K562 (cell line): ENCODE data around the gene ABHD10. TPM values are rescaled to one million over a fixed set of nuclear protein-coding genes. Genes with fewer than 3 reads are reported as not detected.

Experiments
- ATAC-seq: fragments of 200-7000 bp; cut with Tn5 transposase; 3 replicates; pipeline ENCODE4 v1.9.1; 2020; ENCODE audit warnings: moderate library complexity
- BruUV-seq: library from RNA; stranded (reverse); fragments of 400-500 nt; replicated peaks from 2 replicates; lab custom pipeline; 2021; lab: Mats Ljungman, UMichigan
- CTCF ChIA-PET: fragments of 300-600 bp; formaldehyde crosslinking; extraction: SDS; loops from one replicate; lab custom pipeline; 2021; ENCODE audit warnings: low intra/inter-chr PET ratio; lab: Yijun Ruan, JAX
- POLR2A ChIA-PET: fragments of 300-600, 350-650 bp; sonication (Branson Sonifier 250); formaldehyde crosslinking; extraction: SDS; loops from one replicate; lab custom pipeline; 2021; ENCODE audit warnings: antibody characterized with exemption, inconsistent platforms; lab: Yijun Ruan, JAX
- DNase-seq, 4 experiments: peaks; one replicate each; pipeline versions ENCODE4 v3.0.0 to v3.0.0-alpha.2; 2011 to 2018; ENCODE audit warnings: low spot score in 3 of 4, mixed read lengths in 3 of 4; ENCODE audit errors: extremely low read depth in 1 of 4
- FAIRE-seq: peaks from 2 replicates; lab custom pipeline; 2011; peaks lifted over from hg19 to GRCh38; lab: Jason Lieb, UNC
- H2AFZ ChIP-seq: 2 replicates; pipeline ENCODE4 v1.6.0; 2011; ENCODE audit warnings: low read depth, low read length, control low read depth, inconsistent platforms
- H3K27ac ChIP-seq: fragments of 200-600 bp; 3 replicates; pipeline ENCODE4 v1.8.0; 2011; ENCODE audit warnings: low read depth, mild to moderate bottlenecking, control low read depth, inconsistent platforms, low read length, moderate library complexity, mixed read lengths; ENCODE audit errors: extremely low read depth
- H3K27me3 ChIP-seq, 2 experiments: fragments of 300-600 bp in 1 of 2; 2 replicates in 1 of 2; 3 replicates in 1 of 2; pipeline versions ENCODE4 v1.6.0 to v1.8.0; 2011; ENCODE audit warnings: inconsistent platforms in 2 of 2, low read length in 2 of 2, mild to moderate bottlenecking in 1 of 2, mixed read lengths in 1 of 2, moderate library complexity in 1 of 2; ENCODE audit not compliant: control insufficient read depth in 2 of 2, insufficient read depth in 2 of 2
- H3K36me3 ChIP-seq: fragments of 300-600 bp; 3 replicates; pipeline ENCODE4 v1.8.0; 2011; ENCODE audit warnings: mild to moderate bottlenecking, low read length, inconsistent platforms; ENCODE audit not compliant: control insufficient read depth, insufficient read depth
- H3K4me1 ChIP-seq, 2 experiments: fragments of 200-600 bp in 1 of 2; replicated peaks in 1 of 2; 2 replicates in 1 of 2; 3 replicates in 1 of 2; pipeline versions ENCODE4 v1.5.1 to v1.8.0; 2011; ENCODE audit warnings: inconsistent platforms in 2 of 2, low read length in 2 of 2, mild to moderate bottlenecking in 1 of 2, mixed read lengths in 1 of 2, moderate library complexity in 1 of 2; ENCODE audit not compliant: control insufficient read depth in 2 of 2, insufficient read depth in 2 of 2
- H3K4me2 ChIP-seq: 2 replicates; pipeline ENCODE4 v1.6.1; 2011; ENCODE audit warnings: low read length, control low read depth, inconsistent platforms, mixed read lengths; ENCODE audit not compliant: insufficient read depth
- H3K4me3 ChIP-seq: fragments of 200-600 bp; sonication (generic), shearing (Covaris generic); 2 replicates; pipeline ENCODE4 v1.5.1; 2016; ENCODE audit warnings: control low read depth, inconsistent platforms
- H3K79me2 ChIP-seq: fragments of 200-600 bp; 3 replicates; pipeline ENCODE4 v1.8.0; 2011; ENCODE audit warnings: low read length, inconsistent platforms; ENCODE audit not compliant: control insufficient read depth, insufficient read depth
- H3K9ac ChIP-seq, 2 experiments: 2 replicates each; pipeline versions ENCODE4 v1.6.0 to v1.6.1; 2011; ENCODE audit warnings: low read depth in 2 of 2, low read length in 2 of 2, control low read depth in 1 of 2, inconsistent platforms in 1 of 2, mild to moderate bottlenecking in 1 of 2, mixed read lengths in 1 of 2; ENCODE audit not compliant: insufficient read depth in 1 of 2
- H3K9me1 ChIP-seq: one replicate; pipeline ENCODE4 v1.6.0; 2011; ENCODE audit warnings: inconsistent platforms, mild to moderate bottlenecking, low read length, moderate library complexity; ENCODE audit not compliant: control insufficient read depth, insufficient read depth
- H3K9me3 ChIP-seq: replicated peaks from 2 replicates; pipeline ENCODE4 v1.5.1; 2011; ENCODE audit warnings: low read depth, low read length, inconsistent platforms; ENCODE audit not compliant: control insufficient read depth, insufficient read depth
- H4K20me1 ChIP-seq: replicated peaks from 2 replicates; pipeline ENCODE4 v1.6.1; 2011; ENCODE audit warnings: low read length, inconsistent platforms, mixed read lengths; ENCODE audit not compliant: control insufficient read depth, insufficient read depth
- CXXC5 ChIP-seq: fragments of 250-450 bp; sonication (Bioruptor Pico); IDR thresholded peaks from 2 replicates; pipeline ENCODE4 v1.8.0; 2022; ENCODE audit warnings: inconsistent platforms, mild to moderate bottlenecking, moderate library complexity
- DDX20 ChIP-seq: fragments of 450-650 bp; IDR thresholded peaks from 2 replicates; pipeline ENCODE4 v1.6.1; 2016; ENCODE audit warnings: missing genetic modification characterization, low read depth, mild to moderate bottlenecking, missing compliant biosample characterization, moderate library complexity
- DPF2 ChIP-seq: fragments of 450-650 bp; IDR thresholded peaks from 2 replicates; pipeline ENCODE4 v1.6.1; 2016
- ESRRA ChIP-seq: fragments of 450-650 bp; IDR thresholded peaks from 2 replicates; pipeline ENCODE4 v1.6.1; 2014; ENCODE audit warnings: low read depth, mild to moderate bottlenecking, moderate library complexity, borderline replicate concordance
- KLF13 ChIP-seq: fragments of 450-650 bp; IDR thresholded peaks from 2 replicates; pipeline ENCODE4 v1.6.1; 2016; ENCODE audit warnings: missing genetic modification characterization, low read depth, mild to moderate bottlenecking, missing compliant biosample characterization, moderate library complexity, borderline replicate concordance
- PHF21A ChIP-seq: fragments of 450-650 bp; IDR thresholded peaks from 2 replicates; pipeline ENCODE4 v1.6.1; 2017; ENCODE audit warnings: low read depth, borderline replicate concordance
- RBM15 ChIP-seq: fragments of 200-400 bp; formaldehyde crosslinking; IDR thresholded peaks from 2 replicates; pipeline ENCODE4 v1.6.1; 2018; ENCODE audit warnings: mild to moderate bottlenecking, low read length, moderate library complexity; ENCODE audit not compliant: insufficient read depth
- TCFL5 ChIP-seq: fragments of 250-450 bp; sonication (Bioruptor Pico); conservative IDR thresholded peaks from 2 replicates; pipeline ENCODE4 v1.6.1; 2021; ENCODE audit warnings: mild to moderate bottlenecking, moderate library complexity, matching md5 sums
- TEAD1 ChIP-seq, 2 experiments: fragments of 450-650 bp in 1 of 2; sonication (generic) in 1 of 2; formaldehyde crosslinking; IDR thresholded peaks; 2 replicates each; pipeline versions ENCODE4 v1.4.0 to v1.8.0; 2020 to 2022; ENCODE audit warnings: mild to moderate bottlenecking in 2 of 2, missing genetic modification reagents in 1 of 2
- ZBTB34 ChIP-seq: fragments of 250-450 bp; sonication (Bioruptor Pico); IDR thresholded peaks from 2 replicates; pipeline ENCODE4 v1.8.0; 2021; ENCODE audit warnings: mild to moderate bottlenecking, moderate library complexity
- ZNF140 ChIP-seq: fragments of 250-450 bp; sonication (Bioruptor Pico); IDR thresholded peaks from 2 replicates; pipeline ENCODE4 v1.8.0; 2021; ENCODE audit warnings: moderate library complexity, mild to moderate bottlenecking, inconsistent platforms
- WGBS: fragments of 100-300 bp; shearing (Covaris generic); methylation state at CpG from one replicate; pipeline ENCODE4 v1.1.6; 2016; ENCODE audit warnings: low coverage, mixed read lengths; ENCODE audit not compliant: insufficient coverage; ENCODE audit errors: missing lambda C conversion rate; 5-methylcytosine and 5-hydroxymethylcytosine counted together
- in situ Hi-C: fragments of 300-500 bp; cut with MboI; formaldehyde crosslinking; loops from 4 replicates; pipeline ENCODE4 v1.15.0; 2018; ENCODE audit warnings: inconsistent platforms, mixed read lengths
- intact Hi-C: fragments of 100-400 bp; cut with micrococcal nuclease; formaldehyde crosslinking; loops from 2 replicates; pipeline ENCODE4 v1.14.2; 2022
- polyA plus RNA-seq, 8 experiments: library from polyadenylated mRNA; depleted of rRNA in 4 of 8; stranded (reverse) in 5 of 8; unstranded in 3 of 8; fragments of >200 nt; fragmentation: Nextera tagmentation in 2 of 8; fragmentation: Illumina TruSeq in 1 of 8; extraction: Ambion mirVana in 2 of 8; extraction: Trizol in 1 of 8; gene quantifications; 2 replicates each; pipeline versions ENCODE4 v1.2.1 to v1.2.3, GENCODE V29; 2011 to 2014; ENCODE audit warnings: inconsistent platforms in 1 of 8, missing spikeins in 1 of 8
- total RNA-seq, 7 experiments: library from RNA; depleted of rRNA in 6 of 7; stranded (reverse); fragments of >200 nt in 6 of 7; fragmentation: Illumina TruSeq in 2 of 7; extraction: Trizol in 2 of 7; gene quantifications; 2 replicates each; pipeline versions ENCODE4 v1.2.1 to v1.2.3, GENCODE V29; 2011 to 2021; ENCODE audit warnings: low replicate concordance in 1 of 7
- TF ChIP-seq, protein P1 (sequence below): fragments of 450-650 bp; formaldehyde crosslinking; IDR thresholded peaks from 2 replicates; pipeline ENCODE4 v1.4.0; 2020; ENCODE audit warnings: mild to moderate bottlenecking, mixed read lengths

ABHD10 gene
- total and polyA plus RNA-seq, 9 of the 15 experiments (the other 6 are each of a cell fraction or from before 2014, with no cell fraction given): 6.1 to 29.5 (median 11.5) TPM

DNA sequence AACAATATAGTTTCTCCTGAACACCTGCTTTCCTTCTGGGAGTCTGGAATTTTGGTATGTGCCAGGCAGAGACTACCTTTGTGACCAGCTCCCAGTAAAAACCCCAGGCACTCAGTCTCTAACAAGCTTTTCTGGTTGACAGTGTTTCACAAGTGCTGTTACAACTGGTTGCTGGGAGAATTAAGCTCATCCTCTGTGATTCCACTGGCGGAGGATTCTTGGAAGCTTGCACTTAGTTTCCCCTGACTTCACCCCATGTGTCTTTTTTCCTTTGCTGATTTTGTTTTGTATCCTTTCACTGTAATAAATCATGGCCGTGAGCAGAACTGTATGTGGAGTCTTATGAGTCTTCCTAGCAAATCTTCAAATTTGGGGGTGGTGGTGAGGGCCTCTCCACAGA, 14.2 kb downstream of the ABHD10 start:
- intact Hi-C loops (no loop called here), in situ Hi-C loops (no loop called here)
- no TSS peak for BruUV-seq
- ChIA-PET CTCF (no interaction called here), POLR2A (interaction anchor here (1.0 kb wide), 1 partner anchor 14 kb away, joined by 3 read pairs; the partner anchor contains the start of gene ABHD10)
- H3K27me3 ChIP-seq: no peaks in the 10 kb centered on the region; a peak in 2 of 5 replicates
- H4K20me1 ChIP-seq: no peaks in the 10 kb centered on the region
- no peaks in the 10 kb centered on the region for H3K79me2 ChIP-seq
- H2AFZ ChIP-seq: no peak overlapping the region
- H3K27ac ChIP-seq: no peak overlapping the region
- H3K9me1 ChIP-seq: no peaks in the 10 kb centered on the region
- no peaks in the 10 kb centered on the region for H3K4me1 ChIP-seq
- H3K4me2 ChIP-seq: no peak overlapping the region
- WGBS: 63% methylated on average over 2 of the region's 2 CpGs
- H3K36me3 ChIP-seq: peaks cover 13% of the 10 kb centered on the region
- ATAC-seq (no peak), DNase-seq (no peak), FAIRE-seq (no peak)
- no peak overlapping the region for H3K4me3 ChIP-seq
- H3K9me3 ChIP-seq: no peaks in the 10 kb centered on the region
- no peak overlapping the region for H3K9ac ChIP-seq
- TF ChIP-seq TEAD1 (CRISPR knock-in tag; IDR thresholded peaks at IDR 0.05): no peak
- TF ChIP-seq RBM15: no peak
- TF ChIP-seq DPF2: no peak
- no peak for TF ChIP-seq KLF13 (tag)
- TF ChIP-seq ESRRA: no peak
- TF ChIP-seq ZBTB34: no peak
- no peak for TF ChIP-seq DDX20 (tag)
- TF ChIP-seq, protein P1, sequence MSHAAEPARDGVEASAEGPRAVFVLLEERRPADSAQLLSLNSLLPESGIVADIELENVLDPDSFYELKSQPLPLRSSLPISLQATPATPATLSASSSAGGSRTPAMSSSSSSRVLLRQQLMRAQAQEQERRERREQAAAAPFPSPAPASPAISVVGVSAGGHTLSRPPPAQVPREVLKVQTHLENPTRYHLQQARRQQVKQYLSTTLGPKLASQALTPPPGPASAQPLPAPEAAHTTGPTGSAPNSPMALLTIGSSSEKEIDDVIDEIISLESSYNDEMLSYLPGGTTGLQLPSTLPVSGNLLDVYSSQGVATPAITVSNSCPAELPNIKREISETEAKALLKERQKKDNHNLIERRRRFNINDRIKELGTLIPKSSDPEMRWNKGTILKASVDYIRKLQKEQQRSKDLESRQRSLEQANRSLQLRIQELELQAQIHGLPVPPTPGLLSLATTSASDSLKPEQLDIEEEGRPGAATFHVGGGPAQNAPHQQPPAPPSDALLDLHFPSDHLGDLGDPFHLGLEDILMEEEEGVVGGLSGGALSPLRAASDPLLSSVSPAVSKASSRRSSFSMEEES (CRISPR knock-in tag): no peak
- TF ChIP-seq ZNF140 (CRISPR knock-in tag): no peak
- TF ChIP-seq CXXC5 (CRISPR knock-in tag): no peak
- TF ChIP-seq TCFL5 (CRISPR knock-in tag): no peak
- no peak for TF ChIP-seq PHF21A
